Keratinocyte (primary cell): ENCODE measurements around the gene TNS4. TPM values are rescaled to one million over a fixed set of nuclear protein-coding genes. Genes with fewer than 3 reads are reported as not detected.

Experiments used
- DNase-seq: peaks from one replicate; pipeline ENCODE4 v3.0.0-alpha.2; 2011; ENCODE audit warnings: low read depth, missing footprints, low spot score
- FAIRE-seq: peaks from 2 replicates; lab custom pipeline; 2011; peaks lifted over from hg19 to GRCh38; lab: Jason Lieb, UNC
- H2AFZ ChIP-seq: 2 replicates; pipeline ENCODE4 v1.6.0; 2012; ENCODE audit warnings: low read length, control low read depth, inconsistent platforms; ENCODE audit not compliant: control insufficient read depth
- H3K27ac ChIP-seq: 2 replicates; pipeline ENCODE4 v1.5.1; 2011; ENCODE audit warnings: low read length; ENCODE audit not compliant: control insufficient read depth, insufficient read depth
- H3K27me3 ChIP-seq: 3 replicates; pipeline ENCODE4 v1.6.0; 2011; ENCODE audit warnings: low read length; ENCODE audit not compliant: control insufficient read depth, insufficient read depth; ENCODE audit errors: extremely low read depth
- H3K36me3 ChIP-seq, 2 experiments: 2 replicates in 1 of 2; 3 replicates in 1 of 2; pipeline ENCODE4 v1.5.1; 2011; ENCODE audit warnings: low read length in 2 of 2, mild to moderate bottlenecking in 1 of 2; ENCODE audit not compliant: control insufficient read depth in 2 of 2, insufficient read depth in 2 of 2; ENCODE audit errors: extremely low read depth in 1 of 2
- H3K4me1 ChIP-seq: 3 replicates; pipeline ENCODE4 v1.5.1; 2011; ENCODE audit warnings: low read length; ENCODE audit not compliant: control insufficient read depth, insufficient read depth; ENCODE audit errors: extremely low read depth
- H3K4me2 ChIP-seq: 3 replicates; pipeline ENCODE4 v1.6.0; 2011; ENCODE audit warnings: low read depth, low read length; ENCODE audit not compliant: control insufficient read depth, insufficient read depth; ENCODE audit errors: extremely low read depth
- H3K4me3 ChIP-seq, 3 experiments: fragments of 200-600 bp in 1 of 3; sonication (generic) in 1 of 3; 2 replicates in 2 of 3; 3 replicates in 1 of 3; pipeline ENCODE4 v1.5.1; 2011 to 2016; ENCODE audit warnings: low read length in 3 of 3, mild to moderate bottlenecking in 3 of 3, control low read depth in 2 of 3, inconsistent platforms in 1 of 3, low read depth in 1 of 3, mixed read lengths in 1 of 3, mixed run types in 1 of 3, moderate library complexity in 1 of 3; ENCODE audit not compliant: control insufficient read depth in 2 of 3, insufficient read depth in 2 of 3; ENCODE audit errors: extremely low read depth in 1 of 3
- H3K79me2 ChIP-seq: 2 replicates; pipeline ENCODE4 v1.6.0; 2012; ENCODE audit warnings: low read length; ENCODE audit not compliant: control insufficient read depth, insufficient read depth
- H3K9ac ChIP-seq: 3 replicates; pipeline ENCODE4 v1.6.0; 2011; ENCODE audit warnings: low read length; ENCODE audit not compliant: control insufficient read depth, insufficient read depth; ENCODE audit errors: extremely low read depth
- H3K9me1 ChIP-seq: 3 replicates; pipeline ENCODE4 v1.6.0; 2011; ENCODE audit warnings: low read length; ENCODE audit not compliant: control insufficient read depth, insufficient read depth; ENCODE audit errors: extremely low read depth
- H3K9me3 ChIP-seq: 2 replicates; pipeline ENCODE4 v1.5.1; 2012; ENCODE audit warnings: low read depth, low read length; ENCODE audit not compliant: control insufficient read depth
- H4K20me1 ChIP-seq: 3 replicates; pipeline ENCODE4 v1.6.0; 2011; ENCODE audit warnings: low read length; ENCODE audit not compliant: control insufficient read depth, insufficient read depth; ENCODE audit errors: extremely low read depth
- EZH2 ChIP-seq: IDR thresholded peaks from one replicate; pipeline ENCODE4 v1.6.1; 2012; ENCODE audit warnings: inconsistent platforms, mild to moderate bottlenecking, low read length, moderate library complexity
- dilution Hi-C: fragments of 300-500 bp; cut with MboI; formaldehyde crosslinking; loops from one replicate; pipeline ENCODE4 v1.7.0; 2020; ENCODE audit warnings: low sequenced_read_pairs; ENCODE audit not compliant: extremely low pct_ligation_motif_present
- polyA plus RNA-seq, 5 experiments: library from polyadenylated mRNA; depleted of rRNA in 3 of 5; stranded (reverse) in 3 of 5; stranded (forward) in 1 of 5; unstranded in 1 of 5; fragments of >200 nt; gene quantifications; 1 replicate in 1 of 5; 2 replicates in 3 of 5; 3 replicates in 1 of 5; pipeline versions ENCODE4 v1.2.1 to v1.2.3, GENCODE V29; 2011 to 2012; ENCODE audit warnings: missing spikeins in 2 of 5, low read depth in 1 of 5, low replicate concordance in 1 of 5
- TF ChIP-seq, protein P1 (sequence below), 3 experiments: IDR thresholded peaks in 1 of 3; conservative IDR thresholded peaks in 1 of 3; optimal IDR thresholded peaks in 1 of 3; 2 replicates in 2 of 3; 3 replicates in 1 of 3; pipeline versions ENCODE3 to v1.5.1; 2011; ENCODE audit warnings: low read length in 3 of 3, mild to moderate bottlenecking in 3 of 3, moderate library complexity in 2 of 3, control low read depth in 1 of 3, inconsistent platforms in 1 of 3; ENCODE audit not compliant: insufficient read depth in 2 of 3; ENCODE audit errors: extremely low read depth in 1 of 3

TNS4 gene
- polyA plus RNA-seq, 1 donor (not counting 4 experiments of a cell fraction or from before 2014, with no cell fraction given): 160 TPM

DNA sequence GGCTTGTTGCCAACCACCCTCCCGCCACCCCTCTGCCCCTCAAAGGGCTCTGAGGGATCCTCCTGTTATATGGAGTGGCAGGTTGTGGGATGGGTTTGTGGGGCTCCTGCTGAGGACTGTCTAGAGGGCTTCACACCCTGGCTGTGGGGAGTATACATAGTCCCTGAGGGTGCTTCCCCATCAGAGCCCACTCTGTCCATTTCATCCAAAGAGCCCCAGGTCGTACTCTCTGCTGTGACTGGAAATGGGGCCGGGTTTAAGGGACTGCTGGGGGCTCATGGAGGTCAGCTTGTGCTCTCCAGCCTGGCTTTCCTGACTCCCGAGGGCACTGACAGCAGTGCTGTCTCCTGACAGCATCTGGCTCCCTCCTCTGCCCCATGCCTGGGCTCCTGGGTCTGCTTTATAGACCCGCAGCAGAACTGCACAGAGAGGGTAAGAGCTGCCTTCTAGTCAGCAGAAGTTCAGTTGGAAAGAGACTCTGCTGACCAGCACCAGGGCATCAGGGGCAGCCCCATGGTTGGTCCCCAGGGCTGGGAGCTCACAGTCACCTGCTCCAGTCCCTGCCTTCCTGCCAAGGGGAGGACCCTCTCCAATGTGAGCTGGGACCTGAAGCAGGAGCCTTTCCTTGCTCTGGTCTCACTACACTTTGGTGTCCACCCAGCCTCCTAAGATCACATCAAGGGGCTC is 17.8 kb upstream of the TNS4 start:
- Histone ChIP-seq H3K79me2 (peaks cover 33% of the 10 kb centered on the region), H3K36me3 (peaks cover 5 to 27% of the 10 kb centered on the region in 2 experiments), H3K4me1 (peaks cover 88% of the 10 kb centered on the region), H3K9me1 (no peaks in the 10 kb centered on the region), H3K27ac (peak overlapping the region; percentile 92), H2AFZ (no peak overlapping the region), H3K4me3 (peak overlapping the region; percentile 4 to 60 (median 26)), H3K9ac (peak overlapping the region; percentile 91), H3K9me3 (no peaks in the 10 kb centered on the region), H4K20me1 (no peaks in the 10 kb centered on the region), H3K27me3 (no peaks in the 10 kb centered on the region), H3K4me2 (peak overlapping the region; percentile 80)
- DNase-seq: no peak
- no peak for FAIRE-seq
- dilution Hi-C loops: no loop called here
- no peak for TF ChIP-seq EZH2
- TF ChIP-seq, protein P1, sequence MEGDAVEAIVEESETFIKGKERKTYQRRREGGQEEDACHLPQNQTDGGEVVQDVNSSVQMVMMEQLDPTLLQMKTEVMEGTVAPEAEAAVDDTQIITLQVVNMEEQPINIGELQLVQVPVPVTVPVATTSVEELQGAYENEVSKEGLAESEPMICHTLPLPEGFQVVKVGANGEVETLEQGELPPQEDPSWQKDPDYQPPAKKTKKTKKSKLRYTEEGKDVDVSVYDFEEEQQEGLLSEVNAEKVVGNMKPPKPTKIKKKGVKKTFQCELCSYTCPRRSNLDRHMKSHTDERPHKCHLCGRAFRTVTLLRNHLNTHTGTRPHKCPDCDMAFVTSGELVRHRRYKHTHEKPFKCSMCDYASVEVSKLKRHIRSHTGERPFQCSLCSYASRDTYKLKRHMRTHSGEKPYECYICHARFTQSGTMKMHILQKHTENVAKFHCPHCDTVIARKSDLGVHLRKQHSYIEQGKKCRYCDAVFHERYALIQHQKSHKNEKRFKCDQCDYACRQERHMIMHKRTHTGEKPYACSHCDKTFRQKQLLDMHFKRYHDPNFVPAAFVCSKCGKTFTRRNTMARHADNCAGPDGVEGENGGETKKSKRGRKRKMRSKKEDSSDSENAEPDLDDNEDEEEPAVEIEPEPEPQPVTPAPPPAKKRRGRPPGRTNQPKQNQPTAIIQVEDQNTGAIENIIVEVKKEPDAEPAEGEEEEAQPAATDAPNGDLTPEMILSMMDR (optimal IDR thresholded peaks at IDR 0.05 in 1 of 3, IDR thresholded peaks at IDR 0.05 in 1 of 3, conservative IDR thresholded peaks at IDR 0.05 in 1 of 3; ENCODE audit: extremely low read depth in 1 of 3, insufficient read depth in 2 of 3, low read length in 3 of 3): no peak

DNA sequence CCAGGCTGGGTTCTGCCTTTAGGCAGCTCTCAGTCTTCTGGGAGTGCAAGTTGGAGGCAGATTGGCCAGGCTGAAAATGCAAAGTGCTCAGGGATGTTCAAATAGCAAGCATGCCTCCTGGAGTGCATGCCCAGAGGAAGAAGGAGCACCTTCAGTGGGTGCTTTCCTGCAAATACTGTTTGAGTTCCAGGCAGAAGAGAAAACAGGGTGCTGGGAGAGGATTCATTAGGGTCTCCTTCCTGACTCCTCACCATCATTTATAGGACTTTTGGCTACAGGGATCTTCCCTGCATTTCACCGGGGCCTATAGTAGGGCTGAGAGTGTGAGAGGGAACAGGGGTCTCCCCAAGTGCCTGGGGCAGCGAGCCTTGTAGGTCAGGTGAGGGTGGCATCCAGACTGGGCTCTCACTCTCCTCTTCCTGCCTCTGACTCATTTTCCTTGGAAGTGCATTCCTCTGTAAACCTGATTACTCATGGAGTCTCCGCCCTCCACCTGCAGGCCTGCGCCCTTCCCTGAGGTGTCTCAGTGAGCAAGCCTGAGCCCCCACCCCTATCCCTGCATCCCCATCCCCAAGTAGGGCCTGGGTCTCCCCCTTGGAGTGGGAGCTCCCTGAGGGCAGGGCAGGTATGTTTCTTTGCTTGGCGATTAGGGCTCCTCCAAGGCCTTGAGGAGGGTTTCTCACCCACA is 17.1 kb upstream of the TNS4 start:
- Histone ChIP-seq H3K79me2 (peaks cover 33% of the 10 kb centered on the region), H3K4me2 (peak overlapping the region; percentile 80), H3K9me1 (no peaks in the 10 kb centered on the region), H3K27ac (peak overlapping the region; percentile 92), H3K4me1 (peaks cover 87% of the 10 kb centered on the region), H4K20me1 (no peaks in the 10 kb centered on the region), H3K27me3 (no peaks in the 10 kb centered on the region), H3K36me3 (peaks cover 4 to 21% of the 10 kb centered on the region in 2 experiments), H2AFZ (no peak overlapping the region), H3K4me3 (peak overlapping the region; percentile 24 to 60 (median 29)), H3K9ac (peak overlapping the region; percentile 91), H3K9me3 (no peaks in the 10 kb centered on the region)
- TF ChIP-seq EZH2: no peak
- TF ChIP-seq, protein P1 (optimal IDR thresholded peaks at IDR 0.05 in 1 of 3, IDR thresholded peaks at IDR 0.05 in 1 of 3, conservative IDR thresholded peaks at IDR 0.05 in 1 of 3; ENCODE audit: extremely low read depth in 1 of 3, insufficient read depth in 2 of 3, low read length in 3 of 3): no peak
- FAIRE-seq (peak; percentile 97), DNase-seq (no peak)
- dilution Hi-C loops: no loop called here
